Caco-2 (cell line): ENCODE measurements around the gene MAX. TPM values are rescaled to one million over a fixed set of nuclear protein-coding genes. Genes with fewer than 3 reads are reported as not detected.

Experiments used
- BruUV-seq: library from RNA; stranded (reverse); fragments of 400-500 nt; replicated peaks from 2 replicates; lab custom pipeline; 2021; lab: Mats Ljungman, UMichigan
- CTCF ChIA-PET: fragments of 300-600 bp; sonication (Branson Sonifier 250); formaldehyde crosslinking; loops from one replicate; lab custom pipeline; 2022; ENCODE audit warnings: antibody characterized with exemption; lab: Charles Lee
- POLR2A ChIA-PET: fragments of 300-600 bp; sonication (Branson Sonifier 250); formaldehyde crosslinking; loops from one replicate; lab custom pipeline; 2022; ENCODE audit warnings: antibody characterized with exemption; lab: Charles Lee
- DNase-seq, 2 experiments: peaks; one replicate each; pipeline versions ENCODE4 v3.0.0 to v3.0.0-alpha.2; 2020 to 2022
- H3K27me3 ChIP-seq: replicated peaks from 2 replicates; pipeline ENCODE4 v1.6.0; 2011; ENCODE audit warnings: low read length; ENCODE audit not compliant: control insufficient read depth, insufficient read depth
- H3K36me3 ChIP-seq: 2 replicates; pipeline ENCODE4 v1.5.1; 2011; ENCODE audit warnings: low read length; ENCODE audit not compliant: control insufficient read depth, insufficient read depth
- H3K4me1 ChIP-seq: fragments of 250-450 bp; sonication (Bioruptor Pico); 2 replicates; pipeline ENCODE4 v1.5.1; 2020; ENCODE audit warnings: mild to moderate bottlenecking
- H3K4me3 ChIP-seq: 2 replicates; pipeline ENCODE4 v1.5.1; 2011; ENCODE audit warnings: low read depth, mild to moderate bottlenecking, control low read depth, low read length
- H3K9me3 ChIP-seq: fragments of 250-450 bp; sonication (Bioruptor Pico); 2 replicates; pipeline ENCODE4 v1.5.1; 2020; ENCODE audit warnings: mild to moderate bottlenecking, moderate library complexity
- H3K27ac Mint-ChIP-seq: one replicate; pipeline ENCODE4 v1.8.0; 2022; ENCODE audit warnings: mixed read lengths; ENCODE audit not compliant: unreplicated experiment
- H3K27me3 Mint-ChIP-seq: one replicate; pipeline ENCODE4 v1.8.0; 2022; ENCODE audit warnings: mixed read lengths; ENCODE audit not compliant: insufficient read depth, unreplicated experiment
- H3K36me3 Mint-ChIP-seq: one replicate; pipeline ENCODE4 v1.8.0; 2022; ENCODE audit warnings: mild to moderate bottlenecking, mixed read lengths; ENCODE audit not compliant: insufficient read depth, unreplicated experiment
- H3K4me1 Mint-ChIP-seq: one replicate; pipeline ENCODE4 v1.8.0; 2022; ENCODE audit warnings: low read depth, mixed read lengths; ENCODE audit not compliant: unreplicated experiment
- H3K4me3 Mint-ChIP-seq: one replicate; pipeline ENCODE4 v1.8.0; 2022; ENCODE audit warnings: mild to moderate bottlenecking, moderate library complexity, mixed read lengths; ENCODE audit not compliant: unreplicated experiment
- H3K9me3 Mint-ChIP-seq: one replicate; pipeline ENCODE4 v1.8.0; 2022; ENCODE audit warnings: mixed read lengths; ENCODE audit not compliant: unreplicated experiment
- CTCF ChIP-seq, 2 experiments: fragments of 200-600 bp in 1 of 2; IDR thresholded peaks; 1 replicate in 1 of 2; 2 replicates in 1 of 2; pipeline versions ENCODE4 v1.5.1 to v1.8.0; 2011 to 2022; ENCODE audit warnings: antibody characterized with exemption in 1 of 2, control low read depth in 1 of 2, inconsistent platforms in 1 of 2, low read depth in 1 of 2, low read length in 1 of 2, mild to moderate bottlenecking in 1 of 2, moderate library complexity in 1 of 2; ENCODE audit not compliant: insufficient read depth in 1 of 2, severe bottlenecking in 1 of 2, unreplicated experiment in 1 of 2
- intact Hi-C: fragments of 100-400 bp; cut with micrococcal nuclease; formaldehyde crosslinking; loops from one replicate; pipeline ENCODE4 v1.10.0; 2022; ENCODE audit not compliant: unreplicated experiment
- total RNA-seq: library from RNA; stranded (reverse); gene quantifications from 2 replicates; pipeline ENCODE4 v1.2.3, GENCODE V29; 2022

Gene MAX
- total RNA-seq, 1 experiment from 2014 or later: 53.5 TPM

- Mint-ChIP-seq H3K4me1 (peaks cover under 1% of the 10 kb centered on the region), H3K9me3 (no peaks in the 10 kb centered on the region), H3K27me3 (no peaks in the 10 kb centered on the region), H3K4me3 (no peak overlapping the region), H3K27ac (no peak overlapping the region), H3K36me3 (peaks cover 53% of the 10 kb centered on the region)
- CTCF ChIA-PET: no interaction called here
- TF ChIP-seq CTCF (IDR thresholded peaks at IDR 0.05; ENCODE audit: insufficient read depth in 1 of 2, low read depth in 1 of 2, low read length in 1 of 2, severe bottlenecking in 1 of 2, unreplicated experiment in 1 of 2): no peak
- DNase-seq: no peak
- Histone ChIP-seq H3K4me1 (peaks cover 11% of the 10 kb centered on the region; the same call in 1 of the 2 replicates), H3K4me3 (no peak overlapping the region), H3K9me3 (no peaks in the 10 kb centered on the region), H3K27me3 (no peaks in the 10 kb centered on the region), H3K36me3 (no peaks in the 10 kb centered on the region; the same call in 1 of the 2 replicates)
- intact Hi-C loops: no loop called here
- BruUV-seq: no TSS peak
- POLR2A ChIA-PET: no interaction called here
Observed at GRCh38 chr14:65079201-65079600, 23.1 kb downstream of the MAX start.

- BruUV-seq: no TSS peak
- Histone ChIP-seq H3K4me3 (no peak overlapping the region), H3K27me3 (no peaks in the 10 kb centered on the region), H3K36me3 (no peaks in the 10 kb centered on the region), H3K9me3 (no peaks in the 10 kb centered on the region), H3K4me1 (peaks cover 11% of the 10 kb centered on the region; the same call in 1 of the 2 replicates)
- DNase-seq: no peak
- Mint-ChIP-seq H3K4me1 (peaks cover 10% of the 10 kb centered on the region), H3K27me3 (no peaks in the 10 kb centered on the region), H3K9me3 (no peaks in the 10 kb centered on the region), H3K4me3 (no peak overlapping the region), H3K36me3 (peaks cover 42% of the 10 kb centered on the region), H3K27ac (no peak overlapping the region)
- no peak for TF ChIP-seq CTCF (IDR thresholded peaks at IDR 0.05; ENCODE audit: insufficient read depth in 1 of 2, low read depth in 1 of 2, low read length in 1 of 2, severe bottlenecking in 1 of 2, unreplicated experiment in 1 of 2)
- intact Hi-C loops: no loop called here
- CTCF ChIA-PET: interaction anchor here (0.5 kb wide), 1 partner anchor 288 kb away, joined by 4 read pairs; no protein-coding TSS in a partner anchor
- POLR2A ChIA-PET: no interaction called here
Observed at GRCh38 chr14:65077318-65077717, 25.0 kb downstream of the MAX start.

GRCh38 chr14:65075628-65076325 is 26.5 kb downstream of the MAX start:
- no TSS peak for BruUV-seq
- intact Hi-C loops: no loop called here
- H3K27me3 Mint-ChIP-seq: no peaks in the 10 kb centered on the region
- no peak for TF ChIP-seq CTCF (IDR thresholded peaks at IDR 0.05; ENCODE audit: insufficient read depth in 1 of 2, low read depth in 1 of 2, low read length in 1 of 2, severe bottlenecking in 1 of 2, unreplicated experiment in 1 of 2)
- POLR2A ChIA-PET: no interaction called here
- Histone ChIP-seq H3K4me1 (peaks cover 4% of the 10 kb centered on the region; the same call in 1 of the 2 replicates), H3K27me3 (no peaks in the 10 kb centered on the region), H3K36me3 (no peaks in the 10 kb centered on the region), H3K9me3 (no peaks in the 10 kb centered on the region), H3K4me3 (no peak overlapping the region)
- no peaks in the 10 kb centered on the region for H3K9me3 Mint-ChIP-seq
- no peak overlapping the region for H3K27ac Mint-ChIP-seq
- peaks cover 30% of the 10 kb centered on the region for H3K36me3 Mint-ChIP-seq
- CTCF ChIA-PET: no interaction called here
- DNase-seq: no peak
- H3K4me3 Mint-ChIP-seq: no peak overlapping the region
- peaks cover 10% of the 10 kb centered on the region for H3K4me1 Mint-ChIP-seq
